ENCODE results near the gene LMO3. TPM values are rescaled to one million over a fixed set of nuclear protein-coding genes. Genes with fewer than 3 reads are reported as not detected.

The LMO3 gene
- total RNA-seq, 4 donors from 2014 or later, result 1.2 to 8.2 (median 3.8) TPM

- Histone ChIP-seq H3K4me3 (no peak overlapping the region), H3K36me3 (no peaks in the 10 kb centered on the region), H3K27ac (no peak overlapping the region), H3K4me1 (no peaks in the 10 kb centered on the region), H3K9me3 (no peaks in the 10 kb centered on the region), H3K27me3 (no peaks in the 10 kb centered on the region)
- no peak for TF ChIP-seq POLR2A (IDR thresholded peaks at IDR 0.05)
- TF ChIP-seq, protein P1, sequence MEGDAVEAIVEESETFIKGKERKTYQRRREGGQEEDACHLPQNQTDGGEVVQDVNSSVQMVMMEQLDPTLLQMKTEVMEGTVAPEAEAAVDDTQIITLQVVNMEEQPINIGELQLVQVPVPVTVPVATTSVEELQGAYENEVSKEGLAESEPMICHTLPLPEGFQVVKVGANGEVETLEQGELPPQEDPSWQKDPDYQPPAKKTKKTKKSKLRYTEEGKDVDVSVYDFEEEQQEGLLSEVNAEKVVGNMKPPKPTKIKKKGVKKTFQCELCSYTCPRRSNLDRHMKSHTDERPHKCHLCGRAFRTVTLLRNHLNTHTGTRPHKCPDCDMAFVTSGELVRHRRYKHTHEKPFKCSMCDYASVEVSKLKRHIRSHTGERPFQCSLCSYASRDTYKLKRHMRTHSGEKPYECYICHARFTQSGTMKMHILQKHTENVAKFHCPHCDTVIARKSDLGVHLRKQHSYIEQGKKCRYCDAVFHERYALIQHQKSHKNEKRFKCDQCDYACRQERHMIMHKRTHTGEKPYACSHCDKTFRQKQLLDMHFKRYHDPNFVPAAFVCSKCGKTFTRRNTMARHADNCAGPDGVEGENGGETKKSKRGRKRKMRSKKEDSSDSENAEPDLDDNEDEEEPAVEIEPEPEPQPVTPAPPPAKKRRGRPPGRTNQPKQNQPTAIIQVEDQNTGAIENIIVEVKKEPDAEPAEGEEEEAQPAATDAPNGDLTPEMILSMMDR (IDR thresholded peaks at IDR 0.05), result no peak
- 80% methylated on average over 3 of the region's 3 CpGs for WGBS
- DNase-seq (ENCODE audit: low spot score in 2 of 2), result no peak
Measured at GRCh38 chr12:16562435-16562834, 43.5 kb downstream of the LMO3 start.

GRCh38 chr12:16560273-16560672 is 45.7 kb downstream of the LMO3 start:
- no peaks in the 10 kb centered on the region for H3K27me3 ChIP-seq
- TF ChIP-seq EP300 (IDR thresholded peaks at IDR 0.05) (no peak), POLR2A (IDR thresholded peaks at IDR 0.05) (no peak), POLR2AphosphoS5 (IDR thresholded peaks at IDR 0.05) (no peak)
- TF ChIP-seq, protein P1 (IDR thresholded peaks at IDR 0.05), result no peak
- H3K4me3 ChIP-seq, result no peak overlapping the region
- H3K4me1 ChIP-seq, result no peaks in the 10 kb centered on the region
- H3K27ac ChIP-seq, result no peak overlapping the region
- no peaks in the 10 kb centered on the region for H3K36me3 ChIP-seq
- no peaks in the 10 kb centered on the region for H3K9me3 ChIP-seq
- WGBS, result 57% methylated on average over 5 of the region's 5 CpGs
- DNase-seq (ENCODE audit: low spot score in 2 of 2), result no peak

DNA sequence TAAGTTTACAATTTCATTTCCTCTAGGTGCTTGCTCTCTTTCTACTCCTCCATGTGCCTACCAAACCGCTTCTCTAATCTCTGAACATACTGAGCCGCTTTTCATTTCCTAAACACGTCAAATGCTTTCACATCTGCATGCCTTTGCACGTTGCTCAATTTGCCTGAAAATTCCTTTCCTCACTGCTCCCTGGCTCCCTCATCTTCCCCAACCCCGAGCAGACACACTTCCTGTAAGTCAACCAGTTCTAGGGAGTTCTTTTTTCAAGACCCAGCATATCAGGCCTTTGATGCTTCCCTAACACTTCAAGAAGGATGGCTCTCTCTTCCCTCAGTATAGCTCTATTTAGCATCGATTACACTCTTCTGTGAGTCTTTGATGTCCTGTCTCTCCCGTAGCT is 50.3 kb downstream of the LMO3 start:
- Histone ChIP-seq H3K27ac (no peak overlapping the region), H3K4me1 (no peaks in the 10 kb centered on the region), H3K4me3 (no peak overlapping the region), H3K9me3 (no peaks in the 10 kb centered on the region), H3K36me3 (no peaks in the 10 kb centered on the region), H3K27me3 (no peaks in the 10 kb centered on the region)
- no peak for TF ChIP-seq POLR2AphosphoS5 (IDR thresholded peaks at IDR 0.05)
- TF ChIP-seq EP300 (IDR thresholded peaks at IDR 0.05), result no peak
- TF ChIP-seq, protein P1 (IDR thresholded peaks at IDR 0.05), result no peak
- no peak for TF ChIP-seq POLR2A (IDR thresholded peaks at IDR 0.05)
- 18% methylated on average over 7 of the region's 7 CpGs for WGBS
- no peak for DNase-seq (ENCODE audit: low spot score in 2 of 2)

DNA sequence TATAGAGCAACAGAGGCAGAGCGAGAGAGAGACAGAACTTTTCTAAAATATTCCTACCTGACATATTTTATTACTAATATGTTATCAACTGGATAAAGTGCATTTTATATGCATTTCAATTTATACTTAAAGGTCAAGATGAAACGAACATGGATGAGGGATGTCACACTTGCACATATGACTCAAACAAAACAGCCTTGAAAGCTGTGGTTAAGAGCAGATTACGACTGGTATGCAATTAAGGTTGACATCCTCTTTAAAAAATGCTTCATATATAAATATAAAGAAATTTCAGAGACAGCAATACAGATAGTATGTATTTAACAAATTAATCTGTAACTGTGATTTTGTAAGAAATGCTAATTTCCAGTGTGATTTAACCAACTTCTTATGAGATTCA is 52.5 kb downstream of the LMO3 start:
- no peak for DNase-seq (ENCODE audit: low spot score in 2 of 2)
- Histone ChIP-seq H3K27ac (no peak overlapping the region), H3K4me3 (no peak overlapping the region), H3K27me3 (no peaks in the 10 kb centered on the region), H3K4me1 (no peaks in the 10 kb centered on the region), H3K36me3 (no peaks in the 10 kb centered on the region), H3K9me3 (no peaks in the 10 kb centered on the region)
- no peak for TF ChIP-seq EP300 (IDR thresholded peaks at IDR 0.05)
- TF ChIP-seq, protein P1 (IDR thresholded peaks at IDR 0.05), result no peak
- no peak for TF ChIP-seq POLR2A (IDR thresholded peaks at IDR 0.05)
- TF ChIP-seq POLR2AphosphoS5 (IDR thresholded peaks at IDR 0.05), result no peak
- WGBS, result 63% methylated on average over 3 of the region's 3 CpGs

GRCh38 chr12:16552301-16552700 is 53.7 kb downstream of the LMO3 start:
- TF ChIP-seq POLR2A (IDR thresholded peaks at IDR 0.05), result no peak
- TF ChIP-seq, protein P1 (IDR thresholded peaks at IDR 0.05), result no peak
- TF ChIP-seq POLR2AphosphoS5 (IDR thresholded peaks at IDR 0.05), result no peak
- no peak for TF ChIP-seq EP300 (IDR thresholded peaks at IDR 0.05)

More at GRCh38 chr12:16552301-16552700, 53.7 kb downstream of the LMO3 start:
- Histone ChIP-seq H3K4me1 (no peaks in the 10 kb centered on the region), H3K27me3 (no peaks in the 10 kb centered on the region), H3K9me3 (no peaks in the 10 kb centered on the region), H3K4me3 (no peak overlapping the region), H3K36me3 (no peaks in the 10 kb centered on the region), H3K27ac (no peak overlapping the region)
- no peak for DNase-seq (ENCODE audit: low spot score in 2 of 2)
